ENCODE measurements around the gene STH. TPM values are rescaled to one million over a fixed set of nuclear protein-coding genes. Genes with fewer than 3 reads are reported as not detected.
A peak's percentile ranks its signal among the peaks of the same experiment; 100 is the strongest.

Gene STH
- total RNA-seq, 2 donors from 2014 or later = not detected

GRCh38 chr17:45996282-45996937, 2.6 kb upstream of the STH start:
- H3K4me1 Mint-ChIP-seq = no peaks in the 10 kb centered on the region
- H3K9me3 ChIP-seq (ENCODE audit: control insufficient read depth, low read length) = no peaks in the 10 kb centered on the region
- no peak overlapping the region for H3K4me3 Mint-ChIP-seq
- no peak overlapping the region for H3K9ac ChIP-seq (ENCODE audit: extremely low read depth, low read length, poor library complexity, severe bottlenecking)
- WGBS, 2 experiments (ENCODE audit: insufficient coverage in 1 of 2, insufficient read length in 1 of 2) = 83 to 90% methylated on average over 13 to 31 of the region's 31 CpGs
- H3K27ac Mint-ChIP-seq = no peak overlapping the region
- no peaks in the 10 kb centered on the region for H3K36me3 Mint-ChIP-seq (ENCODE audit: low read depth)
- no peaks in the 10 kb centered on the region for H3K27me3 ChIP-seq (ENCODE audit: control insufficient read depth, insufficient read depth, low read length, poor library complexity, severe bottlenecking)
- H3K27me3 Mint-ChIP-seq (ENCODE audit: insufficient read depth) = no peaks in the 10 kb centered on the region
- H3K27ac ChIP-seq (ENCODE audit: low read depth, low read length) = no peak overlapping the region
- peak; percentile 49 for DNase-seq
- H3K4me1 ChIP-seq (ENCODE audit: control insufficient read depth, insufficient read depth, low read length) = no peaks in the 10 kb centered on the region
- H3K4me3 ChIP-seq (ENCODE audit: low read length) = no peak overlapping the region
- TF ChIP-seq, protein P1, sequence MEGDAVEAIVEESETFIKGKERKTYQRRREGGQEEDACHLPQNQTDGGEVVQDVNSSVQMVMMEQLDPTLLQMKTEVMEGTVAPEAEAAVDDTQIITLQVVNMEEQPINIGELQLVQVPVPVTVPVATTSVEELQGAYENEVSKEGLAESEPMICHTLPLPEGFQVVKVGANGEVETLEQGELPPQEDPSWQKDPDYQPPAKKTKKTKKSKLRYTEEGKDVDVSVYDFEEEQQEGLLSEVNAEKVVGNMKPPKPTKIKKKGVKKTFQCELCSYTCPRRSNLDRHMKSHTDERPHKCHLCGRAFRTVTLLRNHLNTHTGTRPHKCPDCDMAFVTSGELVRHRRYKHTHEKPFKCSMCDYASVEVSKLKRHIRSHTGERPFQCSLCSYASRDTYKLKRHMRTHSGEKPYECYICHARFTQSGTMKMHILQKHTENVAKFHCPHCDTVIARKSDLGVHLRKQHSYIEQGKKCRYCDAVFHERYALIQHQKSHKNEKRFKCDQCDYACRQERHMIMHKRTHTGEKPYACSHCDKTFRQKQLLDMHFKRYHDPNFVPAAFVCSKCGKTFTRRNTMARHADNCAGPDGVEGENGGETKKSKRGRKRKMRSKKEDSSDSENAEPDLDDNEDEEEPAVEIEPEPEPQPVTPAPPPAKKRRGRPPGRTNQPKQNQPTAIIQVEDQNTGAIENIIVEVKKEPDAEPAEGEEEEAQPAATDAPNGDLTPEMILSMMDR (conservative IDR thresholded peaks at IDR 0.05) = no peak
- H3K9me3 Mint-ChIP-seq = no peaks in the 10 kb centered on the region
- no peaks in the 10 kb centered on the region for H3K36me3 ChIP-seq (ENCODE audit: control insufficient read depth, insufficient read depth, low read length)

- Histone ChIP-seq H3K9ac (ENCODE audit: extremely low read depth, low read length, poor library complexity, severe bottlenecking) (no peak overlapping the region), H3K9me3 (ENCODE audit: control insufficient read depth, low read length) (no peaks in the 10 kb centered on the region), H3K36me3 (ENCODE audit: control insufficient read depth, insufficient read depth, low read length) (no peaks in the 10 kb centered on the region), H3K27ac (ENCODE audit: low read depth, low read length) (no peak overlapping the region), H3K27me3 (ENCODE audit: control insufficient read depth, insufficient read depth, low read length, poor library complexity, severe bottlenecking) (no peaks in the 10 kb centered on the region), H3K4me3 (ENCODE audit: low read length) (no peak overlapping the region), H3K4me1 (ENCODE audit: control insufficient read depth, insufficient read depth, low read length) (no peaks in the 10 kb centered on the region)
- no peak overlapping the region for H3K27ac Mint-ChIP-seq
- no peaks in the 10 kb centered on the region for H3K9me3 Mint-ChIP-seq
- H3K27me3 Mint-ChIP-seq (ENCODE audit: insufficient read depth) = no peaks in the 10 kb centered on the region
- DNase-seq = peak; percentile 45
- 88 to 89% methylated on average over 9 to 13 of the region's 13 CpGs for WGBS, 2 experiments (ENCODE audit: insufficient coverage in 1 of 2, insufficient read length in 1 of 2)
- TF ChIP-seq, protein P1 (conservative IDR thresholded peaks at IDR 0.05) = no peak
- no peaks in the 10 kb centered on the region for H3K36me3 Mint-ChIP-seq (ENCODE audit: low read depth)
- H3K4me1 Mint-ChIP-seq = no peaks in the 10 kb centered on the region
- H3K4me3 Mint-ChIP-seq = no peak overlapping the region
These were observed 1.9 kb upstream of the STH start for GRCh38 chr17:45997166-45997565.

- H3K4me1 ChIP-seq (ENCODE audit: control insufficient read depth, insufficient read depth, low read length) = no peaks in the 10 kb centered on the region
- no peaks in the 10 kb centered on the region for H3K9me3 Mint-ChIP-seq
- no peaks in the 10 kb centered on the region for H3K9me3 ChIP-seq (ENCODE audit: control insufficient read depth, low read length)
- no peaks in the 10 kb centered on the region for H3K36me3 ChIP-seq (ENCODE audit: control insufficient read depth, insufficient read depth, low read length)
- DNase-seq = no peak
- H3K27ac Mint-ChIP-seq = no peak overlapping the region
- H3K27me3 ChIP-seq (ENCODE audit: control insufficient read depth, insufficient read depth, low read length, poor library complexity, severe bottlenecking) = no peaks in the 10 kb centered on the region
- H3K27me3 Mint-ChIP-seq (ENCODE audit: insufficient read depth) = no peaks in the 10 kb centered on the region
- H3K27ac ChIP-seq (ENCODE audit: low read depth, low read length) = no peak overlapping the region
- H3K4me3 ChIP-seq (ENCODE audit: low read length) = no peak overlapping the region
- TF ChIP-seq, protein P1 (conservative IDR thresholded peaks at IDR 0.05) = no peak
- 94 to 95% methylated on average over 5 to 9 of the region's 9 CpGs for WGBS, 2 experiments (ENCODE audit: insufficient coverage in 1 of 2, insufficient read length in 1 of 2)
- H3K9ac ChIP-seq (ENCODE audit: extremely low read depth, low read length, poor library complexity, severe bottlenecking) = no peak overlapping the region
- H3K4me1 Mint-ChIP-seq = no peaks in the 10 kb centered on the region
- H3K4me3 Mint-ChIP-seq = no peak overlapping the region
- H3K36me3 Mint-ChIP-seq (ENCODE audit: low read depth) = no peaks in the 10 kb centered on the region
These were observed 1.4 kb upstream of the STH start for GRCh38 chr17:45997624-45998023.

Data from endodermal cell (in vitro differentiated cells).